Measurements from ENCODE around the gene BCL7C.
"Not testable (repeated sequence)": the region's sequence is repeated elsewhere in the genome, so short reads cannot be mapped to it uniquely, and the experiment has no call there.

The BCL7C gene

GRCh38 chr16:30893744-30894539, at the start of gene BCL7C:
BCL7C (minus strand) TSS chr16:30894077; CDS start chr16:30893944, 133 bp downstream.
- peak; percentile 85 for DNase-seq (ENCODE audit: low spot score)

GRCh38 chr16:30942426-30942806, 48.5 kb upstream of the BCL7C start:
- DNase-seq (ENCODE audit: low spot score) = no peak

- DNase-seq (ENCODE audit: low spot score) = peak; percentile 83
Observed at GRCh38 chr16:30941600-30942425, 47.9 kb upstream of the BCL7C start.

- not testable (repeated sequence) for DNase-seq (ENCODE audit: low spot score)
Observed at GRCh38 chr16:30939571-30939970, 45.7 kb upstream of the BCL7C start.

- no peak for DNase-seq (ENCODE audit: low spot score)
Observed at GRCh38 chr16:30937692-30938091, 43.8 kb upstream of the BCL7C start.

GRCh38 chr16:30934827-30935557, 41.1 kb upstream of the BCL7C start:
- DNase-seq (ENCODE audit: low spot score) = peak; percentile 47

- no peak for DNase-seq (ENCODE audit: low spot score)
Observed at GRCh38 chr16:30931068-30931650, 37.3 kb upstream of the BCL7C start.

- no peak for DNase-seq (ENCODE audit: low spot score)
Observed at GRCh38 chr16:30930160-30930571, 36.3 kb upstream of the BCL7C start.

GRCh38 chr16:30929167-30929566, 35.3 kb upstream of the BCL7C start:
- no peak for DNase-seq (ENCODE audit: low spot score)

- DNase-seq (ENCODE audit: low spot score) = no peak
Observed at GRCh38 chr16:30928390-30928789, 34.5 kb upstream of the BCL7C start.

GRCh38 chr16:30927789-30928378, 34.0 kb upstream of the BCL7C start:
- DNase-seq (ENCODE audit: low spot score) = peak; percentile 49

GRCh38 chr16:30926937-30927788, 33.3 kb upstream of the BCL7C start:
- DNase-seq (ENCODE audit: low spot score) = no peak

- DNase-seq (ENCODE audit: low spot score) = no peak
Observed at GRCh38 chr16:30925995-30926811, 32.3 kb upstream of the BCL7C start.

GRCh38 chr16:30925632-30925987, 31.7 kb upstream of the BCL7C start:
- no peak for DNase-seq (ENCODE audit: low spot score)

- peak; percentile 22 for DNase-seq (ENCODE audit: low spot score)
Observed at GRCh38 chr16:30924913-30925631, 31.2 kb upstream of the BCL7C start.

GRCh38 chr16:30924076-30924912, 30.4 kb upstream of the BCL7C start:
- DNase-seq (ENCODE audit: low spot score) = peak; percentile 22

GRCh38 chr16:30923554-30924075, 29.7 kb upstream of the BCL7C start, which contains the start of gene FBXL19:
FBXL19 (plus strand) TSS chr16:30923572; CDS start chr16:30925755, 2,183 bp downstream.
- no peak for DNase-seq (ENCODE audit: low spot score)
